ENCODE measurements around the gene PIM2. TPM values are rescaled to one million over a fixed set of nuclear protein-coding genes. Genes with fewer than 3 reads are reported as not detected.

Gene PIM2
- total and polyA plus RNA-seq, 9 of the 15 experiments (the other 6 are each of a cell fraction or from before 2014, with no cell fraction given) = 67.6 to 191 (median 108) TPM

DNA sequence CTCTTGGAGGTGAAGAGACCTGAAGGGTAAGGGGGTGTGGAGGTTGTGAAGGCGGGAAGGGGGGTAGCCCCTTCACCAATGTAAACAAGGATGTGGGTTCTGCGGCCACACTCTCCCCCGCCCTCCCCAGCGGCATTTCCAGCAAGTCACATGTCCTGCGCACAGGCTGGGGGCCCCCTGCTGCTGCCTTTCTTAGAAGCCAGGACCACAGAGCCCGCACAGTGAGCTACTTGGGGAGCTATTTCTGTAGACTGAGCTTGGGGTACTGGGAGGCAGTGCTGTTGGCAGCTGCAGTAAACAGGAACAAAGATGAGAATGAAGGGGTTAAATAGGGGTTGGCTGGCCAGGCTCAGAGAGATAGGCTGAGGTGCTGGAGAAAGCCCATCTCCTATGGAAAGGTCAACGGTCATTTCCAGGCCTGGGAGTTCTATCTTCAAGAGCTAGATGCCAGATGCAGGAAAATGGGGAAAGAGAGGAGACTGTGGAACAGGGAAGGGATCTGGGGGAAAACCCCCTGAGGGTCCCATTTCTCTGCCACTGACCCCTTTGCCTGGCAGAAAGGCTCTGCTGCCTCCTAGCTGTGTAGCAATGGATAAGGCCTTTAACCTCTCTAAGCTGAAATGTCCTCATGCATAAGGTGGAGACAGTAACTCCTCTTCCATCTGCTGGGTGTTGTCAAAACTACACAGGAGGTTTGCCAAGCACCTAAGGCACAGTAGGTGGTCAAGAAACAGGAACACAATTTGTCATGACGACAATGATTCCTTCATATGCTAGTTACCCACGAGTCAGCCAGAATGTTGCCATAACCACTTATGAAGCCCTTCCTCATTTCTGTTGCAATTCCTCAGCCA, 18.5 kb upstream of the PIM2 start (continued):
- TF ChIP-seq YY1 (IDR thresholded peaks at IDR 0.05; ENCODE audit: borderline replicate concordance in 1 of 3, control insufficient read depth in 1 of 3, extremely low read depth in 1 of 3, insufficient read depth in 3 of 3, insufficient read length in 1 of 3, insufficient replicate concordance in 2 of 3, low read depth in 1 of 3, low read length in 2 of 3) (no peak), NR2C1 (IDR thresholded peaks at IDR 0.05) (peak; percentile 60), NR2C1 (tag; IDR thresholded peaks at IDR 0.05) (peak; percentile 60; the same call in 1 of the 2 replicates), TOE1 (IDR thresholded peaks at IDR 0.05; ENCODE audit: borderline replicate concordance) (peak; percentile 83; the same call in 1 of the 2 replicates), TOE1 (CRISPR knock-in tag; IDR thresholded peaks at IDR 0.05; ENCODE audit: borderline replicate concordance, low read depth) (no peak), STAT5A (IDR thresholded peaks at IDR 0.05; ENCODE audit: borderline replicate concordance, low read length) (peak; percentile 80), ZNF583 (CRISPR knock-in tag; IDR thresholded peaks at IDR 0.05) (no peak; the same call in 1 of the 2 replicates), TARDBP (IDR thresholded peaks at IDR 0.05) (no peak), L3MBTL2 (IDR thresholded peaks at IDR 0.05) (0 out of 2 replicates have a peak, but pooled peaks have one; percentile 26), POLR2H (tag; IDR thresholded peaks at IDR 0.05; ENCODE audit: low read depth) (peak; percentile 37; the same call in 1 of the 2 replicates), HNRNPH1 (optimal IDR thresholded peaks at IDR 0.05; ENCODE audit: low read depth, low read length) (no peak), CBFA2T3 (IDR thresholded peaks at IDR 0.05) (peak; percentile 60; the same call in 1 of the 2 replicates), GTF2E2 (tag; IDR thresholded peaks at IDR 0.05) (peak; percentile 43; the same call in 1 of the 2 replicates)
- TF ChIP-seq, protein P1, sequence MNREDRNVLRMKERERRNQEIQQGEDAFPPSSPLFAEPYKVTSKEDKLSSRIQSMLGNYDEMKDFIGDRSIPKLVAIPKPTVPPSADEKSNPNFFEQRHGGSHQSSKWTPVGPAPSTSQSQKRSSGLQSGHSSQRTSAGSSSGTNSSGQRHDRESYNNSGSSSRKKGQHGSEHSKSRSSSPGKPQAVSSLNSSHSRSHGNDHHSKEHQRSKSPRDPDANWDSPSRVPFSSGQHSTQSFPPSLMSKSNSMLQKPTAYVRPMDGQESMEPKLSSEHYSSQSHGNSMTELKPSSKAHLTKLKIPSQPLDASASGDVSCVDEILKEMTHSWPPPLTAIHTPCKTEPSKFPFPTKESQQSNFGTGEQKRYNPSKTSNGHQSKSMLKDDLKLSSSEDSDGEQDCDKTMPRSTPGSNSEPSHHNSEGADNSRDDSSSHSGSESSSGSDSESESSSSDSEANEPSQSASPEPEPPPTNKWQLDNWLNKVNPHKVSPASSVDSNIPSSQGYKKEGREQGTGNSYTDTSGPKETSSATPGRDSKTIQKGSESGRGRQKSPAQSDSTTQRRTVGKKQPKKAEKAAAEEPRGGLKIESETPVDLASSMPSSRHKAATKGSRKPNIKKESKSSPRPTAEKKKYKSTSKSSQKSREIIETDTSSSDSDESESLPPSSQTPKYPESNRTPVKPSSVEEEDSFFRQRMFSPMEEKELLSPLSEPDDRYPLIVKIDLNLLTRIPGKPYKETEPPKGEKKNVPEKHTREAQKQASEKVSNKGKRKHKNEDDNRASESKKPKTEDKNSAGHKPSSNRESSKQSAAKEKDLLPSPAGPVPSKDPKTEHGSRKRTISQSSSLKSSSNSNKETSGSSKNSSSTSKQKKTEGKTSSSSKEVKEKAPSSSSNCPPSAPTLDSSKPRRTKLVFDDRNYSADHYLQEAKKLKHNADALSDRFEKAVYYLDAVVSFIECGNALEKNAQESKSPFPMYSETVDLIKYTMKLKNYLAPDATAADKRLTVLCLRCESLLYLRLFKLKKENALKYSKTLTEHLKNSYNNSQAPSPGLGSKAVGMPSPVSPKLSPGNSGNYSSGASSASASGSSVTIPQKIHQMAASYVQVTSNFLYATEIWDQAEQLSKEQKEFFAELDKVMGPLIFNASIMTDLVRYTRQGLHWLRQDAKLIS (CRISPR knock-in tag; IDR thresholded peaks at IDR 0.05) = peak; percentile 46
- TF ChIP-seq, protein P2, sequence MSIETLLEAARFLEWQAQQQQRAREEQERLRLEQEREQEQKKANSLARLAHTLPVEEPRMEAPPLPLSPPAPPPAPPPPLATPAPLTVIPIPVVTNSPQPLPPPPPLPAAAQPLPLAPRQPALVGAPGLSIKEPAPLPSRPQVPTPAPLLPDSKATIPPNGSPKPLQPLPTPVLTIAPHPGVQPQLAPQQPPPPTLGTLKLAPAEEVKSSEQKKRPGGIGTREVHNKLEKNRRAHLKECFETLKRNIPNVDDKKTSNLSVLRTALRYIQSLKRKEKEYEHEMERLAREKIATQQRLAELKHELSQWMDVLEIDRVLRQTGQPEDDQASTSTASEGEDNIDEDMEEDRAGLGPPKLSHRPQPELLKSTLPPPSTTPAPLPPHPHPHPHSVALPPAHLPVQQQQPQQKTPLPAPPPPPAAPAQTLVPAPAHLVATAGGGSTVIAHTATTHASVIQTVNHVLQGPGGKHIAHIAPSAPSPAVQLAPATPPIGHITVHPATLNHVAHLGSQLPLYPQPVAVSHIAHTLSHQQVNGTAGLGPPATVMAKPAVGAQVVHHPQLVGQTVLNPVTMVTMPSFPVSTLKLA (conservative IDR thresholded peaks at IDR 0.05) = peak; percentile 75 to 89
- TF ChIP-seq, protein P3, sequence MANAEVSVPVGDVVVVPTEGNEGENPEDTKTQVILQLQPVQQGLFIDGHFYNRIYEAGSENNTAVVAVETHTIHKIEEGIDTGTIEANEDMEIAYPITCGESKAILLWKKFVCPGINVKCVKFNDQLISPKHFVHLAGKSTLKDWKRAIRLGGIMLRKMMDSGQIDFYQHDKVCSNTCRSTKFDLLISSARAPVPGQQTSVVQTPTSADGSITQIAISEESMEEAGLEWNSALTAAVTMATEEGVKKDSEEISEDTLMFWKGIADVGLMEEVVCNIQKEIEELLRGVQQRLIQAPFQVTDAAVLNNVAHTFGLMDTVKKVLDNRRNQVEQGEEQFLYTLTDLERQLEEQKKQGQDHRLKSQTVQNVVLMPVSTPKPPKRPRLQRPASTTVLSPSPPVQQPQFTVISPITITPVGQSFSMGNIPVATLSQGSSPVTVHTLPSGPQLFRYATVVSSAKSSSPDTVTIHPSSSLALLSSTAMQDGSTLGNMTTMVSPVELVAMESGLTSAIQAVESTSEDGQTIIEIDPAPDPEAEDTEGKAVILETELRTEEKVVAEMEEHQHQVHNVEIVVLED (CRISPR knock-in tag; IDR thresholded peaks at IDR 0.05) = peak; percentile 5; the same call in 1 of the 2 replicates

All from K562 (cell line).